Activated B cell treated with CpG ODN at 0.5 μM for 24 hours (primary cell): Measurements from ENCODE around the gene TRMT1L. TPM values are rescaled to one million over a fixed set of nuclear protein-coding genes. Genes with fewer than 3 reads are reported as not detected.
"Not testable (repeated sequence)": the region's sequence is repeated elsewhere in the genome, so short reads cannot be mapped to it uniquely, and the experiment has no call there.

Experiments used
- ATAC-seq: fragments of 200-7000 bp; cut with Tn5 transposase; one replicate; pipeline ENCODE4 v1.10.0; 2021; ENCODE audit warnings: low read depth, mild to moderate bottlenecking, moderate library complexity
- CTCF ChIA-PET: fragments of 350-600 bp; sonication (Branson Sonifier 250); formaldehyde crosslinking; loops from one replicate; lab custom pipeline; 2021; ENCODE audit warnings: antibody characterized with exemption; lab: Charles Lee
- POLR2A ChIA-PET: fragments of 350-600 bp; sonication (Branson Sonifier 250); formaldehyde crosslinking; loops from one replicate; lab custom pipeline; 2021; ENCODE audit warnings: antibody characterized with exemption; lab: Charles Lee
- DNase-seq: peaks from one replicate; pipeline ENCODE4 v3.0.0; 2022
- H3K27ac Mint-ChIP-seq: one replicate; pipeline ENCODE4 v1.8.0; 2020; ENCODE audit warnings: mixed read lengths
- H3K27me3 Mint-ChIP-seq: one replicate; pipeline ENCODE4 v1.8.0; 2021; ENCODE audit warnings: mixed read lengths
- H3K36me3 Mint-ChIP-seq: one replicate; pipeline ENCODE4 v1.8.0; 2021; ENCODE audit warnings: low read depth, mixed read lengths
- H3K4me1 Mint-ChIP-seq: one replicate; pipeline ENCODE4 v1.8.0; 2021; ENCODE audit warnings: mixed read lengths
- H3K4me3 Mint-ChIP-seq: one replicate; pipeline ENCODE4 v1.8.0; 2020; ENCODE audit warnings: mild to moderate bottlenecking, mixed read lengths
- H3K9me3 Mint-ChIP-seq: one replicate; pipeline ENCODE4 v1.8.0; 2020; ENCODE audit warnings: mixed read lengths
- CTCF ChIP-seq: fragments of 200-600 bp; IDR thresholded peaks from one replicate; pipeline ENCODE4 v1.8.0; 2022; ENCODE audit warnings: antibody characterized with exemption, mild to moderate bottlenecking
- intact Hi-C: fragments of 100-400 bp; cut with micrococcal nuclease; formaldehyde crosslinking; loops from one replicate; pipeline ENCODE4 v1.15.1; 2024
- total RNA-seq: library from RNA; stranded (reverse); gene quantifications from 2 replicates; pipeline ENCODE4 v1.2.3, GENCODE V29; 2022

Gene TRMT1L
- 20.0 and 23.9 TPM in 2 replicates for total RNA-seq

- ChIA-PET POLR2A (interaction anchor here (0.6 to 3.7 kb wide), 16 partner anchors 13 to 1218 kb away, joined by 3 to 40 read pairs (median 7); partner anchors contain the start of genes EDEM3, IVNS1ABP, NIBAN1 and ODR4), CTCF (interaction anchor here (0.9 to 5.4 kb wide), 2 partner anchors 12 to 514 kb away, joined by 4 to 42 read pairs; no protein-coding TSS in a partner anchor)
- ATAC-seq (peak; percentile 85), DNase-seq (peak; percentile 97)
- Mint-ChIP-seq H3K4me3 (peak within 1 kb of the TSS; percentile 99), H3K27me3 (no peaks in the 10 kb centered on the region), H3K9me3 (no peaks in the 10 kb centered on the region), H3K27ac (peak within 1 kb of the TSS; percentile 100), H3K36me3 (peaks cover 32% of the 10 kb centered on the region), H3K4me1 (peaks cover 50% of the 10 kb centered on the region)
- intact Hi-C loops, result loop anchor here (1.0 to 10.0 kb wide), 12 partner anchors 13 to 1218 kb away; partner anchors contain the start of genes IVNS1ABP, NIBAN1, ODR4 and RNF2
- TF ChIP-seq CTCF, result no peak
Observed at GRCh38 chr1:185156854-185157598, at the start of gene TRMT1L, which contains the start of gene SWT1. TSS of gene TRMT1L (minus strand) at chr1:185156953. CDS start at chr1:185156712, 241 bp downstream. TSS of gene SWT1 (plus strand) at chr1:185157167. CDS start at chr1:185160842, 3,675 bp downstream.

- ChIA-PET POLR2A (no interaction called here), CTCF (no interaction called here)
- Mint-ChIP-seq H3K27ac (no peak overlapping the region), H3K4me3 (no peak overlapping the region), H3K27me3 (no peaks in the 10 kb centered on the region), H3K4me1 (no peaks in the 10 kb centered on the region), H3K36me3 (peaks cover 45% of the 10 kb centered on the region), H3K9me3 (peaks cover 14% of the 10 kb centered on the region)
- DNase-seq (no peak), ATAC-seq (no peak)
- intact Hi-C loops, result no loop called here
- no peak for TF ChIP-seq CTCF
Observed at GRCh38 chr1:185200889-185201288, 44.1 kb upstream of the TRMT1L start.

GRCh38 chr1:185198712-185199111, 42.0 kb upstream of the TRMT1L start:
- H3K27ac Mint-ChIP-seq, ATAC-seq, DNase-seq, H3K27me3 Mint-ChIP-seq, H3K4me3 Mint-ChIP-seq, H3K4me1 Mint-ChIP-seq, CTCF ChIA-PET, POLR2A ChIA-PET, intact Hi-C loops: not testable (repeated sequence)
- peaks cover 14% of the 10 kb centered on the region for H3K9me3 Mint-ChIP-seq
- peaks cover 53% of the 10 kb centered on the region for H3K36me3 Mint-ChIP-seq

GRCh38 chr1:185193756-185194155, 37.0 kb upstream of the TRMT1L start:
- POLR2A ChIA-PET, result interaction anchor here (0.7 kb wide), 1 partner anchor 21 kb away, joined by 5 read pairs; no protein-coding TSS in a partner anchor
- Mint-ChIP-seq H3K27ac (no peak overlapping the region), H3K36me3 (peaks cover 50% of the 10 kb centered on the region)

More at GRCh38 chr1:185193756-185194155, 37.0 kb upstream of the TRMT1L start:
- ATAC-seq (no peak), DNase-seq (no peak)
- no peaks in the 10 kb centered on the region for H3K27me3 Mint-ChIP-seq
- CTCF ChIA-PET, result no interaction called here
- H3K4me1 Mint-ChIP-seq, result no peaks in the 10 kb centered on the region
- H3K9me3 Mint-ChIP-seq, result peaks cover 11% of the 10 kb centered on the region
- intact Hi-C loops, result no loop called here
- no peak overlapping the region for H3K4me3 Mint-ChIP-seq
- no peak for TF ChIP-seq CTCF
